Fibroblast of pulmonary artery (primary cell): ENCODE data around the gene RBFOX2.
A peak's percentile ranks its signal among the peaks of the same experiment; 100 is the strongest.
"Not testable (repeated sequence)": the region's sequence is repeated elsewhere in the genome, so short reads cannot be mapped to it uniquely, and the experiment has no call there.

Source experiments
- DNase-seq: peaks from one replicate; pipeline ENCODE4 v3.0.0-alpha.2; 2010; ENCODE audit warnings: low read depth
- H3K4me3 ChIP-seq: replicated peaks from 2 replicates; pipeline ENCODE4 v1.5.1; 2011; ENCODE audit warnings: low read depth, mild to moderate bottlenecking, control low read depth, low read length, moderate library complexity
- CTCF ChIP-seq: IDR thresholded peaks from 2 replicates; pipeline ENCODE4 v1.5.1; 2011; ENCODE audit warnings: mild to moderate bottlenecking, control low read depth, low read length, inconsistent platforms; ENCODE audit errors: missing control alignments

The RBFOX2 gene

GRCh38 chr22:35712672-35713071 is 316.0 kb downstream of the RBFOX2 start:
- no peak for TF ChIP-seq CTCF
- no peak overlapping the region for H3K4me3 ChIP-seq
- DNase-seq = no peak

GRCh38 chr22:35711336-35711735 is 317.3 kb downstream of the RBFOX2 start:
- DNase-seq = no peak
- H3K4me3 ChIP-seq = no peak overlapping the region
- TF ChIP-seq CTCF = no peak

GRCh38 chr22:35708917-35709316 is 319.7 kb downstream of the RBFOX2 start:
- no peak for TF ChIP-seq CTCF
- DNase-seq = no peak
- no peak overlapping the region for H3K4me3 ChIP-seq

GRCh38 chr22:35708453-35708852 is 320.2 kb downstream of the RBFOX2 start:
- no peak for TF ChIP-seq CTCF

GRCh38 chr22:35705141-35705540 is 323.5 kb downstream of the RBFOX2 start:
- peak; percentile 87 for DNase-seq
- no peak overlapping the region for H3K4me3 ChIP-seq
- TF ChIP-seq CTCF = no peak

More at GRCh38 chr22:35708453-35708852, 320.2 kb downstream of the RBFOX2 start:
- peak; percentile 26 for DNase-seq
- H3K4me3 ChIP-seq = no peak overlapping the region

GRCh38 chr22:35703861-35704584 is 324.6 kb downstream of the RBFOX2 start:
- no peak overlapping the region for H3K4me3 ChIP-seq
- no peak for TF ChIP-seq CTCF
- no peak for DNase-seq

- H3K4me3 ChIP-seq, DNase-seq: not testable (repeated sequence)
Observed at GRCh38 chr22:35699852-35700251, 328.8 kb downstream of the RBFOX2 start.
